HFFc6 (cell line): ENCODE results near the gene METAP1D. TPM values are rescaled to one million over a fixed set of nuclear protein-coding genes. Genes with fewer than 3 reads are reported as not detected.

Source experiments
- DNase-seq: peaks from one replicate; pipeline ENCODE4 v3.0.0-alpha.2; 2018
- H3K27ac Mint-ChIP-seq: 2 replicates; pipeline ENCODE4 v1.8.0; 2020; ENCODE audit warnings: mild to moderate bottlenecking, mixed read lengths
- H3K27me3 Mint-ChIP-seq: 2 replicates; pipeline ENCODE4 v1.8.0; 2021; ENCODE audit warnings: mild to moderate bottlenecking, moderate library complexity, mixed read lengths; ENCODE audit not compliant: insufficient read depth
- H3K36me3 Mint-ChIP-seq: 2 replicates; pipeline ENCODE4 v1.8.0; 2021; ENCODE audit warnings: low read depth, mixed read lengths
- H3K4me1 Mint-ChIP-seq: 2 replicates; pipeline ENCODE4 v1.8.0; 2020; ENCODE audit warnings: low read depth, mixed read lengths
- H3K4me3 Mint-ChIP-seq: 2 replicates; pipeline ENCODE4 v1.8.0; 2020; ENCODE audit warnings: mild to moderate bottlenecking, moderate library complexity, mixed read lengths
- H3K9me3 Mint-ChIP-seq: 2 replicates; pipeline ENCODE4 v1.8.0; 2020; ENCODE audit warnings: mild to moderate bottlenecking, mixed read lengths
- CTCF ChIP-seq: fragments of 200-600 bp; sonication (generic); IDR thresholded peaks from 2 replicates; pipeline ENCODE4 v1.5.0; 2021; ENCODE audit warnings: antibody characterized with exemption, mild to moderate bottlenecking
- total RNA-seq, 6 experiments: library from RNA; stranded (reverse); fragmentation: NEBNext Ultra II Directional; extraction: Animal tissue kit (Norgen Biotek cat#: 25700); gene quantifications; 2 replicates in 1 of 6; 3 replicates in 5 of 6; pipeline ENCODE4 v1.2.3, GENCODE V29; 2021

The METAP1D gene
- total RNA-seq, 6 experiments from 2014 or later: 5.3 to 7.5 (median 6.2) TPM

- peaks cover 26% of the 10 kb centered on the region for H3K4me1 Mint-ChIP-seq
- no peak for TF ChIP-seq CTCF
- DNase-seq: no peak
- no peak overlapping the region for H3K4me3 Mint-ChIP-seq
- peaks cover 3% of the 10 kb centered on the region for H3K27me3 Mint-ChIP-seq
- H3K9me3 Mint-ChIP-seq: no peaks in the 10 kb centered on the region
- H3K27ac Mint-ChIP-seq: no peak overlapping the region
- H3K36me3 Mint-ChIP-seq: peaks cover 9% of the 10 kb centered on the region; the same call in 1 of the 2 replicates
Measured at GRCh38 chr2:172009823-172010222, 10.1 kb downstream of the METAP1D start.

- Mint-ChIP-seq H3K4me1 (peaks cover 26% of the 10 kb centered on the region), H3K4me3 (no peak overlapping the region), H3K36me3 (peaks cover 9% of the 10 kb centered on the region; the same call in 1 of the 2 replicates), H3K27me3 (peaks cover 3% of the 10 kb centered on the region), H3K27ac (no peak overlapping the region), H3K9me3 (no peaks in the 10 kb centered on the region)
- no peak for TF ChIP-seq CTCF
- no peak for DNase-seq
Measured at GRCh38 chr2:172011812-172012575, 12.2 kb downstream of the METAP1D start.

GRCh38 chr2:172012677-172013391 lies 13.1 kb downstream of the METAP1D start:
- Mint-ChIP-seq H3K27ac (no peak overlapping the region), H3K4me3 (no peak overlapping the region), H3K9me3 (no peaks in the 10 kb centered on the region), H3K4me1 (peaks cover 26% of the 10 kb centered on the region), H3K27me3 (peaks cover 3% of the 10 kb centered on the region), H3K36me3 (peaks cover 9% of the 10 kb centered on the region; the same call in 1 of the 2 replicates)
- no peak for TF ChIP-seq CTCF
- no peak for DNase-seq

- H3K4me1 Mint-ChIP-seq: peaks cover 24% of the 10 kb centered on the region
- H3K27me3 Mint-ChIP-seq: peaks cover 3% of the 10 kb centered on the region
- no peak for DNase-seq
- no peak overlapping the region for H3K4me3 Mint-ChIP-seq
- peaks cover 9% of the 10 kb centered on the region; the same call in 1 of the 2 replicates for H3K36me3 Mint-ChIP-seq
- H3K9me3 Mint-ChIP-seq: no peaks in the 10 kb centered on the region
- TF ChIP-seq CTCF: no peak
- H3K27ac Mint-ChIP-seq: no peak overlapping the region
Measured at GRCh38 chr2:172013396-172013795, 13.6 kb downstream of the METAP1D start.

- no peak for DNase-seq
- Mint-ChIP-seq H3K9me3 (no peaks in the 10 kb centered on the region), H3K27me3 (no peaks in the 10 kb centered on the region; the same call in 1 of the 2 replicates), H3K4me1 (peaks cover 25% of the 10 kb centered on the region), H3K27ac (peak overlapping the region; percentile 75), H3K4me3 (peak overlapping the region; percentile 21), H3K36me3 (no peaks in the 10 kb centered on the region; the same call in 1 of the 2 replicates)
- no peak for TF ChIP-seq CTCF
Measured at GRCh38 chr2:172021074-172021931, 21.6 kb downstream of the METAP1D start.
